BE2C (cell line): ENCODE data around the gene GTPBP10.

Experiments used
- DNase-seq: peaks from one replicate; pipeline ENCODE4 v3.0.0-alpha.2; 2020
- H3K27me3 ChIP-seq: fragments of 250-450 bp; sonication (Bioruptor Pico); 2 replicates; pipeline ENCODE4 v1.5.1; 2020; ENCODE audit warnings: mild to moderate bottlenecking
- H3K36me3 ChIP-seq: fragments of 250-450 bp; sonication (Bioruptor Pico); 2 replicates; pipeline ENCODE4 v1.5.1; 2020; ENCODE audit warnings: mild to moderate bottlenecking
- H3K4me1 ChIP-seq: fragments of 250-450 bp; sonication (Bioruptor Pico); 2 replicates; pipeline ENCODE4 v1.5.1; 2020
- H3K4me3 ChIP-seq: 2 replicates; pipeline ENCODE4 v1.5.1; 2011; ENCODE audit warnings: low read depth, low read length
- H3K9me3 ChIP-seq: fragments of 250-450 bp; sonication (Bioruptor Pico); 2 replicates; pipeline ENCODE4 v1.5.1; 2020
- CTCF ChIP-seq: IDR thresholded peaks from 2 replicates; pipeline ENCODE4 v1.5.1; 2012; ENCODE audit warnings: mild to moderate bottlenecking, low read depth, low read length

The GTPBP10 gene

GRCh38 chr7:90403174-90404113 lies 56.9 kb downstream of the GTPBP10 start, which contains the start of gene CLDN12:
CLDN12 (plus strand) TSS chr7:90403461; CDS start chr7:90412677, 9,216 bp downstream.
- peak within 1 kb of the TSS; percentile 98 for H3K4me3 ChIP-seq
- no peaks in the 10 kb centered on the region for H3K27me3 ChIP-seq
- TF ChIP-seq CTCF: no peak; the same call in 1 of the 2 replicates
- H3K4me1 ChIP-seq: peaks cover 9% of the 10 kb centered on the region
- no peaks in the 10 kb centered on the region for H3K9me3 ChIP-seq
- peak; percentile 88 for DNase-seq
- H3K36me3 ChIP-seq: peaks cover 18% of the 10 kb centered on the region

GRCh38 chr7:90404777-90405176 lies 58.3 kb downstream of the GTPBP10 start:
- no peak for DNase-seq
- no peak overlapping the region for H3K4me3 ChIP-seq
- H3K4me1 ChIP-seq: peaks cover 9% of the 10 kb centered on the region
- peaks cover 25% of the 10 kb centered on the region for H3K36me3 ChIP-seq
- no peaks in the 10 kb centered on the region for H3K27me3 ChIP-seq
- no peak for TF ChIP-seq CTCF
- H3K9me3 ChIP-seq: no peaks in the 10 kb centered on the region

GRCh38 chr7:90407484-90407821 lies 60.9 kb downstream of the GTPBP10 start:
- TF ChIP-seq CTCF: no peak
- Histone ChIP-seq H3K4me3 (no peak overlapping the region), H3K36me3 (peaks cover 25% of the 10 kb centered on the region), H3K27me3 (no peaks in the 10 kb centered on the region), H3K4me1 (peaks cover 5% of the 10 kb centered on the region), H3K9me3 (no peaks in the 10 kb centered on the region)
- DNase-seq: no peak

GRCh38 chr7:90408142-90408541 lies 61.6 kb downstream of the GTPBP10 start:
- Histone ChIP-seq H3K4me1 (no peaks in the 10 kb centered on the region), H3K4me3 (no peak overlapping the region), H3K9me3 (no peaks in the 10 kb centered on the region), H3K36me3 (peaks cover 25% of the 10 kb centered on the region), H3K27me3 (no peaks in the 10 kb centered on the region)
- no peak for TF ChIP-seq CTCF
- DNase-seq: no peak

- no peak for DNase-seq
- Histone ChIP-seq H3K4me1 (no peaks in the 10 kb centered on the region), H3K9me3 (no peaks in the 10 kb centered on the region), H3K36me3 (peaks cover 28% of the 10 kb centered on the region), H3K27me3 (no peaks in the 10 kb centered on the region), H3K4me3 (no peak overlapping the region)
- no peak for TF ChIP-seq CTCF
Observed at GRCh38 chr7:90409667-90410066, 63.2 kb downstream of the GTPBP10 start.

GRCh38 chr7:90411510-90411909 lies 65.0 kb downstream of the GTPBP10 start:
- no peak overlapping the region for H3K4me3 ChIP-seq
- no peak for TF ChIP-seq CTCF
- H3K36me3 ChIP-seq: peaks cover 18% of the 10 kb centered on the region
- H3K4me1 ChIP-seq: no peaks in the 10 kb centered on the region
- H3K27me3 ChIP-seq: no peaks in the 10 kb centered on the region
- DNase-seq: no peak
- no peaks in the 10 kb centered on the region for H3K9me3 ChIP-seq
